HK-2 (cell line): ENCODE data around the gene TCN2.
"Not testable (repeated sequence)": the region's sequence is repeated elsewhere in the genome, so short reads cannot be mapped to it uniquely, and the experiment has no call there.

ENCODE experiments used
- DNase-seq: peaks from one replicate; pipeline ENCODE4 v3.0.0-alpha.2; 2018; ENCODE audit not compliant: unreplicated experiment

The TCN2 gene

GRCh38 chr22:30606455-30607299 lies at the start of gene TCN2:
TCN2 (plus strand) TSS chr22:30607174; CDS start chr22:30607332, 158 bp downstream.
- DNase-seq = peak; percentile 83

DNA sequence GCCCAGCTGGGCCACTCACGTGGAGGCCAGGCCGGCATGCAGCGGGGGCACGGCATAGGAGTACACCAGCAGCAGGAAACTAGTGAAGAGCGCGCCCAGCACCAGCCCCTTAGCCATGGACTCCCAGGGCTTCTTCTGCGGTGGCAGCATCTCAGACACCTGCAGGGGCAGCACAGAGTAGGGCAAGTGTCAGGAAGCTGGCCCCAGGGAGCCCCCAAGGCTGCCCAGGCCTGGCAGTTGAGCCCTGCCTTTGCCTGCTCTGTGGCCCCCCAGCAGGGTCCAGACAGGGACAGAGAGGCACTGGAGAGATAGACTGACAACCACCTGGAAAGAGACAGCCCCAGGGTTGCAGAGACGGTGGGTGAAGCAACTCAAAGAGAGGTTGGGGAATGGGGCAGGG lies 49.7 kb upstream of the TCN2 start:
- no peak for DNase-seq

- DNase-seq = no peak
Measured at GRCh38 chr22:30559889-30560288, 47.1 kb upstream of the TCN2 start.

DNA sequence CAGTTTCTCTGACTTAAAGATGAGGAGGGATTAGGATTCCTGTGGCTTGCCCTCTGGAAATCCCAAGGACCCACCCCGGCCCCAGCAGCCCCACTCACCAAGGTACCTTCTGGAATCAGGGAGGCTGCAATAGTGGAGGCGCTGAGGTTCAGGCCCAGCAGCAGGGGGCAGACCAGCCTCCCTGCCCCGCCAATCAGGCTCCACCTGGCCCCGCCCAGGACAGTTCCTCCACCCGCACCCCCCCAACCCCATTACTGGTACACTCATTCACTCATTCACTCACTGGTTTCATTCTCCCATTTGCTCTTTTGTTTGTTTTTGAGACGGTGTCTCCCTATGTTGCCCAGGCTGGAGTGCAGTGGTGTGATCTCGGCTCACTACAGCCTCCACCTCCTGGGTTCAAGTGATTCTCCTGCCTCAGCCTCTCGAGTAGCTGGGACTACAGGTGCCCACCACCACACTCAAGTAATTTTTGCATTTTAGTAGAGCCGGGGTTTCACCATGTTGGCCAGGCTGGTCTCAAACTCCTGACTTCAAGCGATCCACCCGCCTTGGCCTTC lies 46.3 kb upstream of the TCN2 start:
- DNase-seq = not testable (repeated sequence)

- no peak for DNase-seq
Measured at GRCh38 chr22:30561402-30562189, 45.4 kb upstream of the TCN2 start.

GRCh38 chr22:30562366-30562765 lies 44.6 kb upstream of the TCN2 start:
- DNase-seq = peak; percentile 66

GRCh38 chr22:30564045-30564760 lies 42.8 kb upstream of the TCN2 start:
- DNase-seq = no peak

GRCh38 chr22:30564761-30565119 lies 42.2 kb upstream of the TCN2 start:
- no peak for DNase-seq

- DNase-seq = no peak
Measured at GRCh38 chr22:30565341-30565740, 41.6 kb upstream of the TCN2 start.

- DNase-seq = no peak
Measured at GRCh38 chr22:30566125-30566524, 40.8 kb upstream of the TCN2 start.

DNA sequence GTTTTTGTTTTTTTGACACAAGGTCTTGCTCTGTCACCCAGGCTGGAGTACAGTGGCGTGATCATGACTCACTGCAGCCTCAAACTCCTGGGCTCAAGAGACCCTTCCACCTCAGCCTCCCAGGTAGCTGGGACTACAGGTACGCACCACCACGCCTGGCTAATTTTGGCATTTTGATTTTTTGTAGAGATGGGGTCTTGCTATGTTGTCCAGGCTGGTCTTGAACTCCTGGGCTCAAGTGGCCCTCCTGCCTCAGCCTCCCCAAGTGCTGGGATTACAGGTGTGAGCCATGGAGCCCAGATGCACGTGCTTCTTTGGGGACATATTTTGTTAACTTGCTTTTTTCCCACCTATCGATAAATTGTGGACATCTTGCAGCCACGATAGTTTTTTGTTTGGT lies 39.7 kb upstream of the TCN2 start:
- DNase-seq = not testable (repeated sequence)

GRCh38 chr22:30568137-30568805 lies 38.7 kb upstream of the TCN2 start:
- no peak for DNase-seq

- no peak for DNase-seq
Measured at GRCh38 chr22:30569674-30570202, 37.2 kb upstream of the TCN2 start.

- no peak for DNase-seq
Measured at GRCh38 chr22:30572210-30572609, 34.8 kb upstream of the TCN2 start.

DNA sequence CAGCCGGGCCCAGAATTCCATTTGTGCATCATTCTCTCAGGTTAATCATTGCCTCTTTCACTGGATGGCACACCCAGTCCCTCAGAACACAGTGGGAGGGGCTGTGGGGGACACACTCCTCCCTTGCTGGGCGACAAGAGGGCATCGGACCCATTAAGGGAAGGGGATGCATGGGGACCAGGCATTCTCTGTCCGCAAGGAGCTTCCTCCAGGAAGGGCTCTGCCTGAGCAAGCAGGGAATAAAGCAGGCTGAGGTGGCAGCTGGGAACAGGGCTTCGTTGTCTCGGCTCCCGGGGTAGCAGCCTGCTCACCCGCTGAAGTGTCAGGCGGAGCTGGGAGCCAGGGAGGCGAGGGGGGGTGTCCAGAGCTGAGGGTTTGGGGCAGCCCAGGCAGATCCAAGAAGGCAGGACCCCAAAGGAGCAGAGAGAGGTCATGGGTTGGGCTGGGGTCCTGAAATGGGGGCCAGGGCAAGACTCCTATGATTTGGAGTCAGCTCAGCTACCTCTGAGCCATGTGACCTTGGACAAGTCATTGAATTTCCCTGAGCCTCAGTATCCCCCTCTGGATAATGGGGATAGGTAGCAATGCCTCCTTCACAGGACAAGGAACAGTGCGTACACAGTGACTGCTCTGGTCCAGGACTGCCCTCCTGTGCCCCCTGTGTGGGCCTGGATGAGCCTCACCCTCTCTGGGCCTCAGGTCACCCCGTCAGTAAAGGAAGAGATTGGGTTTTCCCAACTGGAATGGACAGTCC lies 34.0 kb upstream of the TCN2 start:
- DNase-seq = peak; percentile 47

DNA sequence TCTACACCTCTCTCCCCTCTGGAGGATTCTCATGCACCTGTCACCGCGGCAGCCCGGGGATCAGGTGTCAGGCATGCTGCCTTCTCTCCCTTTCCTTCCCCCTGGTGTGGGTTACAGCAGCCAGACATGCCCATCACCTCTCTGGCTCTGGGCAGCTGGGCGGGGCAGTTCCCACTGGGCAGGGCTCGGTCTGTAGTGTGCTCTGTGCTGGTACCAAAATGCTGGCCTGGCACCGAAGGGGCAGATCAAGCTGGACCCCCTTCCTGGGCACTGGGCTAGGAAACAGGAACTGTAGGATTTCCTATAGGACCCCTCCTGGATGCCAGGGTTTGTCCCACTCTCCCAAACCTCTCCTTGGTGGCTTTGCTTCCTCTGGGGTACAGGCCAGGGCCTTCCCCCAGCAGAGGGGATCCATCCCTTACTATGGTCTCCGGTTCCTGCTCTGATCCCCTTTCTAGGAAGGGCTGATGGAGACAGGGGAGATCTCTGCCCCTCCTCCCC lies 33.3 kb upstream of the TCN2 start:
- DNase-seq = no peak

GRCh38 chr22:30574095-30574981 lies 32.6 kb upstream of the TCN2 start, which contains the start of gene GAL3ST1:
GAL3ST1 (minus strand) TSS chr22:30574665; CDS start chr22:30557392, 17,273 bp downstream.
- DNase-seq = peak; percentile 46

GRCh38 chr22:30574997-30575671 lies 31.8 kb upstream of the TCN2 start:
- DNase-seq = no peak

DNA sequence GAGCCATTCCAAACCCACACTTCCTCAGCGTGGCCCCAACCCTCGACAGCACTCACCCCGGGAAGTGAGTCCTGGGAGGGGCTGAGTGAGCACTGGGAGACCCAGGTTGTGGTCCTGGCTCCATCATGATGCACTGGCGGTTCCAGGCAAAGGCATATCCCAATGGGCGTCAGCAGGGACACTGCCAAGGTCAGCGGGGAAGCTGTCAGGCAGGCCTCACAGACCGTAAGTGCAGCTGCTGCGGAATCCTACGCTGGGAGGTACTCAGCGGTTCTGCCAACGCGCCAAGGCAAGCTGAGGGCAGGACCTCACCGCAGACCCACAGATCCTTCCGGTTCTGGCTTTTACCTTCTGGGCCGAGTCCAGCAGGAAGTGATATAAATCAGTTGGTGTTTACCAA lies 31.1 kb upstream of the TCN2 start:
- no peak for DNase-seq
